Renal cortex interstitium (tissue), 11 donors: Measurements from ENCODE around the gene PELI2. TPM values are rescaled to one million over a fixed set of nuclear protein-coding genes. Genes with fewer than 3 reads are reported as not detected.

Experiments used
- DNase-seq, 11 donors: peaks; one replicate each; pipeline ENCODE4 v3.0.0-alpha.2; 2013; ENCODE audit warnings: low read depth in 9 of 11, low spot score in 4 of 11; ENCODE audit errors: extremely low read depth in 1 of 11
- polyA plus RNA-seq, 3 donors: library from polyadenylated mRNA; unstranded; fragments of 120-200 nt; gene quantifications; one replicate each; pipeline ENCODE4 v1.2.1, GENCODE V29; 2013; ENCODE audit not compliant: insufficient read length in 3 of 3

PELI2 gene
- polyA plus RNA-seq, 3 donors, result 22.1 to 31.9 (median 27.5) TPM

GRCh38 chr14:56135001-56135400 lies 16.8 kb downstream of the PELI2 start:
- no peak for DNase-seq

DNA sequence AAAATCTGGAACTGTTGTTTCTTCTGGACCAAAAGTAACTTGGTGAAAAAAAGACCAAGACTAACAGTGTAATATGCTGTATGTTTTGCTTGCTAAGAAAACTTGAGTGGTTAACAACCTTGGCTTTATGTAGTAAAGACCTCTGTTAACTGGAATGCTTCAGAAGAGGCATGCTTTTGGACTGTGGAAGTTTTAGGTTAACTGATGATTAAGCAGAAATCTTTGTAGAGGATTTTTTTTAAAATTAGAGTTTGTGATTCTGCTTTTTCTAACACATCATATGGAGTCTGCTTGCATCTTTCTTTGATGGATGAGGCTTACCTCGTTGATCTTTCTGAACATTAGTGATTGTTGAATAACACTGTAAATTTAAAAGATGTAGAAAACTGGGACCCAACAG lies 17.5 kb downstream of the PELI2 start:
- DNase-seq, result no peak

- no peak for DNase-seq
These were observed 18.6 kb downstream of the PELI2 start for GRCh38 chr14:56136571-56137452.

- DNase-seq, result no peak
These were observed 19.2 kb downstream of the PELI2 start for GRCh38 chr14:56137453-56137807.

DNA sequence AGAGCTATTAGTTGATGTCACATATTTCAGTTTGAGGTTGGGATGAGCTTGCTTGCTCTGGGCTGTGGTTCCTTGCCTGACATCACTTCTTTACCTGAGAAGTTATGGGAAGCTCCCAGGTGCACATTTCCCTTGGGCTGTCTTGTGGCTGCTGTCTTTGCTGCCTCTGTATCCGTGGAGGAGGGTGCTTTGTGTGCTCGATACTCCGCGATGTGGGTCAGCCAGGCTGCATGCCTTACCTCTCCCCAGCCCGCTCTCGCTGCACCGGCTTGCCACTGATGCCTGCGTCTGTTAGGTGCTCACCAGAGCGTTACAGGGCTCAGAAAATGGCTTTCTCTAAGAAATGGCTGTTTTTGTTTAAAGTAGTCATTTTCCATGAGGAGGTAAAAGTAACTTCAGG lies 19.6 kb downstream of the PELI2 start:
- DNase-seq, result peak in 1 of 11 donors; percentile 30

- DNase-seq, result no peak
These were observed 20.7 kb downstream of the PELI2 start for GRCh38 chr14:56138928-56139327.

DNA sequence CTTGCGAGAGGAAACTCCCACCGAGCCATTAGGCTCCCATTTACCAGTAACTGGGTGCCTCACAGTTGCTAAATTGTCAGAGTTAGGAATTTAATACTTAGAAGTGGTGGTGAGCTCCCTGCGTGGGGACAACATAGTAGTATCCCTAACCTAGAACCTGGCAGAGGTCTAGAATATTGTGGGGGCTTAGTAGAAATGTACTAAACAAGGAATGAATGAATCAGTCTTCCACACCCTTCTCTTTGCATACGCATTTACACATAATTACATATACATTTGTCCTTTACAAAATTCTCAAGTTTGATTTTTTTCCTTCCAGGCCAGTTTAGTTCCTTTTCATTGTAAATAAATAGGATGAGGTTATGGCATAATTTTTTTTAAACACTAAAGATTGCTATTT lies 24.1 kb downstream of the PELI2 start:
- no peak for DNase-seq

GRCh38 chr14:56143025-56143424 lies 24.8 kb downstream of the PELI2 start:
- DNase-seq, result no peak

GRCh38 chr14:56144176-56144575 lies 26.0 kb downstream of the PELI2 start:
- DNase-seq, result no peak

- no peak for DNase-seq
These were observed 27.1 kb downstream of the PELI2 start for GRCh38 chr14:56145181-56145769.

GRCh38 chr14:56145965-56146364 lies 27.8 kb downstream of the PELI2 start:
- no peak for DNase-seq

- DNase-seq, result no peak
These were observed 29.2 kb downstream of the PELI2 start for GRCh38 chr14:56147449-56147848.

GRCh38 chr14:56147986-56148901 lies 30.0 kb downstream of the PELI2 start:
- DNase-seq, result no peak

- no peak for DNase-seq
These were observed 30.9 kb downstream of the PELI2 start for GRCh38 chr14:56149151-56149550.

GRCh38 chr14:56149995-56150394 lies 31.8 kb downstream of the PELI2 start:
- no peak for DNase-seq

GRCh38 chr14:56150645-56151345 lies 32.6 kb downstream of the PELI2 start:
- no peak for DNase-seq

DNA sequence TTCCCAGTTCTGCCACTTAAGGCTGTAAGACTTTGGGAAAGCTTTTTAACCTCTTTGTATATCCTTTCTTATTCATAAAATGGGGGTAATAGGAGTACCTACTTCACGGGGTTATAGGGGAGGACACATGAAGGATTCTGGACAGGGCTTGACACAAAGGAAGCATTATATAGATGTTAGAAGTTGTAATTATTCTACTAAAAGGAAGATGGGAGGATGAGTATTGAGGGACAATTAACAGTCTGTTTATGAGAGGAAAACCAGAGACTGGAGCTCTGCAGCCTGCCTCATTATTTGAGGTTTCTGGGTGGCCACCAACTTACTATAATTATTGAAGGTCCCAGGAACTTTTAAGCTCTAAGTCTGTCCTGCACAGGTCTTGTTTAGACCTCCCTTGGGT lies 34.0 kb downstream of the PELI2 start:
- no peak for DNase-seq

DNA sequence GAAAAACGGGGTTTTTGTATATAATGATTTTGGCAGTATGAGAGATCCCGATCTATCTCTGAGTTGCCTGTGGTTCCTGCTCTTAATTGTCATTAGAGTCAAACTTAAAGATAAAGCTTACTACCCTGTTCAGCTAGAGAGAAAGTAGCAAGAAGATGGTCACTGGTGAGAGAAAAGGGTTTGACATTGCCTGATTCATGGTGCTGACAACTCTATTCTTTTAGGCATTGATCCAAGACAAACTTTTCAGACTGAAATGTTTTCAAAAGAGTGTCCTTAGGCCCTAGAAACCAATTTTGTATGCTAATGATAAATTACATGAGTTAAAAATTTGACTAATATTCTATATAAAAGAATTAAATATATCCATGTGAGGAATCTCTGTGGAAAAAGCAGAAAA lies 35.1 kb downstream of the PELI2 start:
- DNase-seq, result no peak

GRCh38 chr14:56154321-56154720 lies 36.1 kb downstream of the PELI2 start:
- no peak for DNase-seq
